Hematopoietic multipotent progenitor cell treated with erythropoietin and hydrocortisone succinate and interleukin-3 and kit ligand, for 17 days (in vitro differentiated cells): ENCODE measurements around the gene SYNPR.
A peak's percentile ranks its signal among the peaks of the same experiment; 100 is the strongest.

Experiments used
- DNase-seq: peaks from one replicate; pipeline ENCODE4 v3.0.0-alpha.2; 2015; ENCODE audit warnings: low spot score

Gene SYNPR

GRCh38 chr3:63385629-63386028 is 107.5 kb downstream of the SYNPR start:
- DNase-seq, result no peak

GRCh38 chr3:63386568-63386967 is 108.5 kb downstream of the SYNPR start:
- DNase-seq, result no peak

GRCh38 chr3:63387568-63387967 is 109.5 kb downstream of the SYNPR start:
- DNase-seq, result no peak

GRCh38 chr3:63390710-63391230 is 112.7 kb downstream of the SYNPR start:
- no peak for DNase-seq

- no peak for DNase-seq
Observed at GRCh38 chr3:63395960-63396359, 117.9 kb downstream of the SYNPR start.

- no peak for DNase-seq
Observed at GRCh38 chr3:63400246-63400860, 122.2 kb downstream of the SYNPR start.

- DNase-seq, result no peak
Observed at GRCh38 chr3:63405882-63406281, 127.8 kb downstream of the SYNPR start.

- DNase-seq, result no peak
Observed at GRCh38 chr3:63413523-63413922, 135.4 kb downstream of the SYNPR start.

- no peak for DNase-seq
Observed at GRCh38 chr3:63414607-63415006, 136.5 kb downstream of the SYNPR start.

GRCh38 chr3:63429905-63430304 is 151.8 kb downstream of the SYNPR start:
- peak; percentile 7 for DNase-seq

GRCh38 chr3:63430875-63431274 is 152.8 kb downstream of the SYNPR start:
- no peak for DNase-seq

- DNase-seq, result no peak
Observed at GRCh38 chr3:63437858-63438257, 159.8 kb downstream of the SYNPR start.

GRCh38 chr3:63438826-63439371 is 160.8 kb downstream of the SYNPR start:
- DNase-seq, result no peak

GRCh38 chr3:63441262-63441661 is 163.2 kb downstream of the SYNPR start:
- DNase-seq, result no peak

- DNase-seq, result no peak
Observed at GRCh38 chr3:63442918-63443317, 164.8 kb downstream of the SYNPR start.

GRCh38 chr3:63450023-63450422 is 171.9 kb downstream of the SYNPR start:
- DNase-seq, result no peak

GRCh38 chr3:63450634-63451363 is 172.7 kb downstream of the SYNPR start:
- no peak for DNase-seq

- no peak for DNase-seq
Observed at GRCh38 chr3:63456901-63457300, 178.8 kb downstream of the SYNPR start.

GRCh38 chr3:63458405-63458804 is 180.3 kb downstream of the SYNPR start:
- DNase-seq, result no peak

- no peak for DNase-seq
Observed at GRCh38 chr3:63462732-63463131, 184.6 kb downstream of the SYNPR start.

- no peak for DNase-seq
Observed at GRCh38 chr3:63467392-63467791, 189.3 kb downstream of the SYNPR start.

- DNase-seq, result no peak
Observed at GRCh38 chr3:63470745-63471144, 192.6 kb downstream of the SYNPR start.

GRCh38 chr3:63471781-63472180 is 193.7 kb downstream of the SYNPR start:
- DNase-seq, result no peak
